IPS-20b (cell line): ENCODE data around the gene SHC2.

Experiments used
- H3K27ac ChIP-seq: one replicate; pipeline ENCODE4 v1.5.1; 2013; ENCODE audit warnings: low read length
- H3K27me3 ChIP-seq: 2 replicates; pipeline ENCODE4 v1.6.1; 2013; ENCODE audit warnings: mild to moderate bottlenecking, low read length, inconsistent platforms; ENCODE audit not compliant: insufficient read depth
- H3K36me3 ChIP-seq: 2 replicates; pipeline ENCODE4 v1.6.1; 2013; ENCODE audit warnings: low read depth, mild to moderate bottlenecking, inconsistent platforms, low read length, moderate library complexity; ENCODE audit not compliant: insufficient read depth
- H3K4me1 ChIP-seq: 2 replicates; pipeline ENCODE4 v1.6.1; 2013; ENCODE audit warnings: mild to moderate bottlenecking, control low read depth, inconsistent platforms, low read length, moderate library complexity; ENCODE audit not compliant: insufficient read depth
- H3K4me3 ChIP-seq: 2 replicates; pipeline ENCODE4 v1.5.1; 2013; ENCODE audit warnings: mild to moderate bottlenecking, low read length, inconsistent platforms
- H3K9ac ChIP-seq: 2 replicates; pipeline ENCODE4 v1.6.1; 2013; ENCODE audit warnings: low read depth, mild to moderate bottlenecking, inconsistent platforms, low read length, moderate library complexity
- H3K9me3 ChIP-seq: 2 replicates; pipeline ENCODE4 v1.6.1; 2013; ENCODE audit warnings: mild to moderate bottlenecking, low read depth, low read length, inconsistent platforms; ENCODE audit not compliant: insufficient read depth

SHC2 gene

GRCh38 chr19:374183-374885 lies 86.5 kb downstream of the SHC2 start:
- Histone ChIP-seq H3K9me3 (no peaks in the 10 kb centered on the region), H3K4me1 (no peaks in the 10 kb centered on the region), H3K36me3 (no peaks in the 10 kb centered on the region), H3K27me3 (no peaks in the 10 kb centered on the region; the same call in 1 of the 2 replicates), H3K4me3 (no peak overlapping the region), H3K9ac (no peak overlapping the region), H3K27ac (no peak overlapping the region)

GRCh38 chr19:373391-374182 lies 87.2 kb downstream of the SHC2 start:
- no peaks in the 10 kb centered on the region for H3K9me3 ChIP-seq
- no peak overlapping the region for H3K9ac ChIP-seq
- no peaks in the 10 kb centered on the region; the same call in 1 of the 2 replicates for H3K27me3 ChIP-seq
- no peak overlapping the region for H3K4me3 ChIP-seq
- no peaks in the 10 kb centered on the region for H3K4me1 ChIP-seq
- no peak overlapping the region for H3K27ac ChIP-seq
- no peaks in the 10 kb centered on the region for H3K36me3 ChIP-seq

- no peaks in the 10 kb centered on the region; the same call in 1 of the 2 replicates for H3K27me3 ChIP-seq
- no peak overlapping the region for H3K4me3 ChIP-seq
- no peaks in the 10 kb centered on the region for H3K9me3 ChIP-seq
- H3K27ac ChIP-seq, result no peak overlapping the region
- H3K9ac ChIP-seq, result no peak overlapping the region
- no peaks in the 10 kb centered on the region for H3K36me3 ChIP-seq
- no peaks in the 10 kb centered on the region for H3K4me1 ChIP-seq
Measured at GRCh38 chr19:372306-372890, 88.4 kb downstream of the SHC2 start.

- Histone ChIP-seq H3K4me1 (no peaks in the 10 kb centered on the region), H3K9me3 (no peaks in the 10 kb centered on the region), H3K9ac (no peak overlapping the region), H3K4me3 (no peak overlapping the region), H3K27me3 (no peaks in the 10 kb centered on the region; the same call in 1 of the 2 replicates), H3K36me3 (no peaks in the 10 kb centered on the region), H3K27ac (no peak overlapping the region)
Measured at GRCh38 chr19:371501-372168, 89.2 kb downstream of the SHC2 start.

GRCh38 chr19:370641-371330 lies 90.0 kb downstream of the SHC2 start:
- H3K9ac ChIP-seq, result no peak overlapping the region
- H3K27me3 ChIP-seq, result no peaks in the 10 kb centered on the region; the same call in 1 of the 2 replicates
- H3K4me1 ChIP-seq, result no peaks in the 10 kb centered on the region
- H3K9me3 ChIP-seq, result no peaks in the 10 kb centered on the region
- H3K36me3 ChIP-seq, result no peaks in the 10 kb centered on the region
- H3K4me3 ChIP-seq, result no peak overlapping the region
- H3K27ac ChIP-seq, result no peak overlapping the region

- Histone ChIP-seq H3K27me3 (no peaks in the 10 kb centered on the region; the same call in 1 of the 2 replicates), H3K9me3 (no peaks in the 10 kb centered on the region), H3K36me3 (no peaks in the 10 kb centered on the region), H3K4me1 (no peaks in the 10 kb centered on the region), H3K27ac (no peak overlapping the region), H3K9ac (no peak overlapping the region), H3K4me3 (no peak overlapping the region)
Measured at GRCh38 chr19:369876-370275, 91.0 kb downstream of the SHC2 start.

- Histone ChIP-seq H3K36me3 (no peaks in the 10 kb centered on the region), H3K27ac (no peak overlapping the region), H3K4me3 (no peak overlapping the region), H3K9me3 (no peaks in the 10 kb centered on the region), H3K27me3 (no peaks in the 10 kb centered on the region), H3K4me1 (no peaks in the 10 kb centered on the region), H3K9ac (no peak overlapping the region)
Measured at GRCh38 chr19:369256-369655, 91.6 kb downstream of the SHC2 start.

GRCh38 chr19:368630-369024 lies 92.2 kb downstream of the SHC2 start:
- Histone ChIP-seq H3K4me3 (no peak overlapping the region), H3K27ac (no peak overlapping the region), H3K9ac (no peak overlapping the region), H3K9me3 (no peaks in the 10 kb centered on the region), H3K27me3 (no peaks in the 10 kb centered on the region), H3K4me1 (no peaks in the 10 kb centered on the region), H3K36me3 (no peaks in the 10 kb centered on the region)

GRCh38 chr19:367963-368629 lies 92.7 kb downstream of the SHC2 start:
- Histone ChIP-seq H3K36me3 (no peaks in the 10 kb centered on the region), H3K27me3 (no peaks in the 10 kb centered on the region), H3K4me1 (no peaks in the 10 kb centered on the region), H3K27ac (no peak overlapping the region), H3K9me3 (no peaks in the 10 kb centered on the region), H3K4me3 (no peak overlapping the region), H3K9ac (no peak overlapping the region)

GRCh38 chr19:367561-367960 lies 93.3 kb downstream of the SHC2 start:
- H3K27me3 ChIP-seq, result no peaks in the 10 kb centered on the region

GRCh38 chr19:366951-367350 lies 93.9 kb downstream of the SHC2 start:
- Histone ChIP-seq H3K9ac (no peak overlapping the region), H3K36me3 (no peaks in the 10 kb centered on the region), H3K27me3 (no peaks in the 10 kb centered on the region), H3K27ac (no peak overlapping the region), H3K4me3 (no peak overlapping the region), H3K4me1 (no peaks in the 10 kb centered on the region), H3K9me3 (no peaks in the 10 kb centered on the region)

More at GRCh38 chr19:367561-367960, 93.3 kb downstream of the SHC2 start:
- Histone ChIP-seq H3K27ac (no peak overlapping the region), H3K4me1 (no peaks in the 10 kb centered on the region), H3K36me3 (no peaks in the 10 kb centered on the region), H3K4me3 (no peak overlapping the region), H3K9me3 (no peaks in the 10 kb centered on the region), H3K9ac (no peak overlapping the region)
